HG02571 (cell line): ENCODE measurements around the gene BTF3.

Experiments used
- ATAC-seq: cut with Tn5 transposase; IDR thresholded peaks from one replicate; pipeline ENCODE4 v1.9.1; 2021; ENCODE audit warnings: mild to moderate bottlenecking, moderate library complexity; ENCODE audit not compliant: unreplicated experiment

The BTF3 gene

GRCh38 chr5:73519531-73520283 lies 21.5 kb downstream of the BTF3 start:
- peak; percentile 98 for ATAC-seq

GRCh38 chr5:73522989-73523388 lies 24.7 kb downstream of the BTF3 start:
- ATAC-seq = no peak

- ATAC-seq = no peak
These were observed 25.6 kb downstream of the BTF3 start for GRCh38 chr5:73523861-73524260.

- ATAC-seq = no peak
These were observed 27.5 kb downstream of the BTF3 start for GRCh38 chr5:73525606-73526203.

- no peak for ATAC-seq
These were observed 30.0 kb downstream of the BTF3 start for GRCh38 chr5:73528248-73528647.

GRCh38 chr5:73529081-73529480 lies 30.8 kb downstream of the BTF3 start:
- ATAC-seq = no peak

- ATAC-seq = no peak
These were observed 33.1 kb downstream of the BTF3 start for GRCh38 chr5:73531356-73531755.

- ATAC-seq = no peak
These were observed 34.0 kb downstream of the BTF3 start for GRCh38 chr5:73532195-73532594.

GRCh38 chr5:73534011-73534644 lies 35.9 kb downstream of the BTF3 start:
- no peak for ATAC-seq

GRCh38 chr5:73534971-73535370 lies 36.7 kb downstream of the BTF3 start:
- ATAC-seq = no peak

- ATAC-seq = no peak
These were observed 41.5 kb downstream of the BTF3 start for GRCh38 chr5:73539730-73540129.

- no peak for ATAC-seq
These were observed 42.0 kb downstream of the BTF3 start for GRCh38 chr5:73540192-73540591.

- no peak for ATAC-seq
These were observed 43.8 kb downstream of the BTF3 start for GRCh38 chr5:73542020-73542419.

GRCh38 chr5:73544429-73545402 lies 46.5 kb downstream of the BTF3 start:
- no peak for ATAC-seq

GRCh38 chr5:73545403-73545779 lies 47.1 kb downstream of the BTF3 start:
- ATAC-seq = no peak

GRCh38 chr5:73550016-73550415 lies 51.8 kb downstream of the BTF3 start:
- ATAC-seq = no peak

GRCh38 chr5:73552642-73553041 lies 54.4 kb downstream of the BTF3 start:
- ATAC-seq = no peak
